Measurements from ENCODE around the gene ZNG1A. TPM values are rescaled to one million over a fixed set of nuclear protein-coding genes. Genes with fewer than 3 reads are reported as not detected.
A peak's percentile ranks its signal among the peaks of the same experiment; 100 is the strongest.
"Not testable (repeated sequence)": the region's sequence is repeated elsewhere in the genome, so short reads cannot be mapped to it uniquely, and the experiment has no call there.

The ZNG1A gene
- total RNA-seq, 1 experiment from 2014 or later, result 31.1 TPM

DNA sequence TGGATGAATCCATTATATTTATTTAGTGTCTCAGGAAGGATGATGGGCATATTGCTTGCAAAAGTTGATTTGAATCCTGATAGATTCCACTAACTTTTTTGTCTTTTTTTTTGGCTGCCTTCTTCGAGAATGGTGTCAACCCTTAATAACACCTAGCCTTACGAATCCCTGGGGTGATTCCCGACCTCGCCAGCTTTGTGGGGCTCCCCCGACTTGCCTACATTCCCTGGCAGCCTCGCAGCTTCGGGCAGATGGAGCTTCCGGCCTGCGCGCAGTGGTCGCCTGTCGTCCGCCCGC is 35.4 kb upstream of the ZNG1A start:
- H3K9me3 Mint-ChIP-seq, result no peaks in the 10 kb centered on the region
- no peak overlapping the region for H2BK20ac ChIP-seq (ENCODE audit: low read depth, low read length, poor library complexity, severe bottlenecking)
- no peak overlapping the region for H4K8ac ChIP-seq (replicated peaks; ENCODE audit: insufficient read length, low read depth, low read length)
- H3K4me1 ChIP-seq (ENCODE audit: insufficient read depth, low read length), result no peaks in the 10 kb centered on the region
- no CpG with 5 or more reads among the region's 14 CpGs for WGBS (ENCODE audit: extremely low coverage, insufficient read length, low lambda C conversion rate)
- no peak overlapping the region for H3K23ac ChIP-seq (ENCODE audit: insufficient read length, low read depth, low read length)
- no peaks in the 10 kb centered on the region for H3K79me2 ChIP-seq (ENCODE audit: insufficient read depth, low read length)
- no peak overlapping the region for H2BK15ac ChIP-seq (ENCODE audit: low read depth, low read length)
- no peak overlapping the region for H3K4ac ChIP-seq (ENCODE audit: low read depth, low read length)
- no peaks in the 10 kb centered on the region for H3K23me2 ChIP-seq (ENCODE audit: insufficient read length, low read depth, low read length, poor library complexity, severe bottlenecking)
- peak overlapping the region; percentile 2 for H3K4me2 ChIP-seq (ENCODE audit: insufficient read depth, insufficient read length, low read length)
- H3T11ph ChIP-seq (ENCODE audit: low read length), result no peak overlapping the region
- H2AK5ac ChIP-seq (ENCODE audit: insufficient read length, low read length), result no peak overlapping the region
- no peak overlapping the region for H4K5ac ChIP-seq (ENCODE audit: insufficient read length, low read depth, low read length)
- peak overlapping the region; percentile 62; the same call in 1 of the 2 replicates for H3K14ac ChIP-seq (ENCODE audit: insufficient read depth, low read length)
- H4K91ac ChIP-seq (ENCODE audit: insufficient read length, low read depth, low read length), result no peak overlapping the region
- H2BK120ac ChIP-seq (ENCODE audit: low read depth, low read length, poor library complexity, severe bottlenecking), result no peak overlapping the region
- H2AFZ ChIP-seq (ENCODE audit: low read length), result no peak overlapping the region
- H3K9me3 ChIP-seq (ENCODE audit: control insufficient read depth, low read depth, low read length), result no peaks in the 10 kb centered on the region
- no peak overlapping the region for H2BK5ac ChIP-seq (ENCODE audit: insufficient read length, low read length)
- peaks cover 25% of the 10 kb centered on the region for H3K27me3 Mint-ChIP-seq (ENCODE audit: low read depth)
- no peaks in the 10 kb centered on the region for H4K20me1 ChIP-seq (ENCODE audit: control insufficient read depth, insufficient read depth, insufficient read length)
- TF ChIP-seq, protein P1, sequence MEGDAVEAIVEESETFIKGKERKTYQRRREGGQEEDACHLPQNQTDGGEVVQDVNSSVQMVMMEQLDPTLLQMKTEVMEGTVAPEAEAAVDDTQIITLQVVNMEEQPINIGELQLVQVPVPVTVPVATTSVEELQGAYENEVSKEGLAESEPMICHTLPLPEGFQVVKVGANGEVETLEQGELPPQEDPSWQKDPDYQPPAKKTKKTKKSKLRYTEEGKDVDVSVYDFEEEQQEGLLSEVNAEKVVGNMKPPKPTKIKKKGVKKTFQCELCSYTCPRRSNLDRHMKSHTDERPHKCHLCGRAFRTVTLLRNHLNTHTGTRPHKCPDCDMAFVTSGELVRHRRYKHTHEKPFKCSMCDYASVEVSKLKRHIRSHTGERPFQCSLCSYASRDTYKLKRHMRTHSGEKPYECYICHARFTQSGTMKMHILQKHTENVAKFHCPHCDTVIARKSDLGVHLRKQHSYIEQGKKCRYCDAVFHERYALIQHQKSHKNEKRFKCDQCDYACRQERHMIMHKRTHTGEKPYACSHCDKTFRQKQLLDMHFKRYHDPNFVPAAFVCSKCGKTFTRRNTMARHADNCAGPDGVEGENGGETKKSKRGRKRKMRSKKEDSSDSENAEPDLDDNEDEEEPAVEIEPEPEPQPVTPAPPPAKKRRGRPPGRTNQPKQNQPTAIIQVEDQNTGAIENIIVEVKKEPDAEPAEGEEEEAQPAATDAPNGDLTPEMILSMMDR (conservative IDR thresholded peaks at IDR 0.05), result no peak
- no peak overlapping the region for H3K56ac ChIP-seq (ENCODE audit: insufficient read length, low read depth, low read length)
- no peaks in the 10 kb centered on the region for H3K79me1 ChIP-seq (ENCODE audit: insufficient read depth, low read depth, low read length, poor library complexity, severe bottlenecking)
- no peak overlapping the region for H2BK12ac ChIP-seq (ENCODE audit: insufficient read length, low read depth, low read length)
- H3K4me3 Mint-ChIP-seq, result peak overlapping the region; percentile 71 to 72
- H3K4me1 Mint-ChIP-seq, result peaks cover 4 to 8% of the 10 kb centered on the region in 2 experiments
- no peak overlapping the region for H3K18ac ChIP-seq (ENCODE audit: insufficient read length, low read depth, low read length)
- H3K27ac ChIP-seq (ENCODE audit: insufficient read length, low read depth, low read length), result no peak overlapping the region
- H3K27me3 ChIP-seq (ENCODE audit: insufficient read depth, low read length), result no peaks in the 10 kb centered on the region; the same call in 1 of the 2 replicates
- DNase-seq, result no peak
- H3K36me3 Mint-ChIP-seq (ENCODE audit: insufficient read depth in 1 of 3, low read depth in 3 of 3), result no peaks in the 10 kb centered on the region
- no peak overlapping the region for H3K9ac ChIP-seq (ENCODE audit: extremely low read depth, insufficient read length, low read length)
- no peak overlapping the region for H3K27ac Mint-ChIP-seq

DNA sequence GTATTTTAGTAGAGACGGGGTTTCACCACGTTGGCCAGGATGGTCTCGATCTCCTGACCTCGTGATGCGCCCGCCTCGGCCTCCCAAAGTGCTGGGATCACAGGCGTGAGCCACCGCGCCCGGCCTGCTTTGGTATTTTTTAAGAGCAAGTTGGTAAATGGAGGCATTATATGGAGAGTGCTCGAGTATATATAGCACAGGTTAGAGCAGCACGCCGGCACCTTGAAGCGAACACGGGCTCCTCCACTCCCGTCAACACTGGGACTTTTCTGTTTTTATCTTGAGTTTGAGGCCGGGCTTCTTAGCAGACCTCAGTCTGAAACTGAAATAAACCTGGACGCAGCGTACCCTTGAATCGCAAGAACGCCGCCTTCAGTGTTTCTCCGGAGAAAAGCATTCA is 35.0 kb upstream of the ZNG1A start:
- Mint-ChIP-seq H3K4me3 (peak overlapping the region; percentile 71 to 72), H3K27me3 (ENCODE audit: low read depth) (peaks cover 26% of the 10 kb centered on the region)
- H2AFZ ChIP-seq (ENCODE audit: low read length); H2BK15ac ChIP-seq (ENCODE audit: low read depth, low read length); H3T11ph ChIP-seq (ENCODE audit: low read length); H3K56ac ChIP-seq (ENCODE audit: insufficient read length, low read depth, low read length); H4K91ac ChIP-seq (ENCODE audit: insufficient read length, low read depth, low read length); H3K27me3 ChIP-seq (ENCODE audit: insufficient read depth, low read length); H2BK20ac ChIP-seq (ENCODE audit: low read depth, low read length, poor library complexity, severe bottlenecking); H2BK5ac ChIP-seq (ENCODE audit: insufficient read length, low read length); H3K79me2 ChIP-seq (ENCODE audit: insufficient read depth, low read length); H3K4me1 ChIP-seq (ENCODE audit: insufficient read depth, low read length); H2AK5ac ChIP-seq (ENCODE audit: insufficient read length, low read length); H3K79me1 ChIP-seq (ENCODE audit: insufficient read depth, low read depth, low read length, poor library complexity, severe bottlenecking); H3K27ac ChIP-seq (ENCODE audit: insufficient read length, low read depth, low read length); H4K8ac ChIP-seq (replicated peaks; ENCODE audit: insufficient read length, low read depth, low read length); H3K14ac ChIP-seq (ENCODE audit: insufficient read depth, low read length); H4K20me1 ChIP-seq (ENCODE audit: control insufficient read depth, insufficient read depth, insufficient read length); H3K9me3 Mint-ChIP-seq; H3K9me3 ChIP-seq (ENCODE audit: control insufficient read depth, low read depth, low read length); H3K23ac ChIP-seq (ENCODE audit: insufficient read length, low read depth, low read length); H2BK120ac ChIP-seq (ENCODE audit: low read depth, low read length, poor library complexity, severe bottlenecking); H2BK12ac ChIP-seq (ENCODE audit: insufficient read length, low read depth, low read length); DNase-seq; H3K27ac Mint-ChIP-seq; H3K4me1 Mint-ChIP-seq; H3K18ac ChIP-seq (ENCODE audit: insufficient read length, low read depth, low read length); H3K4ac ChIP-seq (ENCODE audit: low read depth, low read length); H4K5ac ChIP-seq (ENCODE audit: insufficient read length, low read depth, low read length); H3K9ac ChIP-seq (ENCODE audit: extremely low read depth, insufficient read length, low read length); H3K36me3 Mint-ChIP-seq (ENCODE audit: insufficient read depth in 1 of 3, low read depth in 3 of 3); H3K23me2 ChIP-seq (ENCODE audit: insufficient read length, low read depth, low read length, poor library complexity, severe bottlenecking): not testable (repeated sequence)
- WGBS (ENCODE audit: extremely low coverage, insufficient read length, low lambda C conversion rate), result no CpG with 5 or more reads among the region's 24 CpGs
- H3K4me2 ChIP-seq (ENCODE audit: insufficient read depth, insufficient read length, low read length), result peak overlapping the region; percentile 2
